HepG2 (cell line): ENCODE data around the gene RNF4. TPM values are rescaled to one million over a fixed set of nuclear protein-coding genes. Genes with fewer than 3 reads are reported as not detected.

ENCODE experiments used
- ATAC-seq: fragments of 200-7000 bp; cut with Tn5 transposase; 3 replicates; pipeline ENCODE4 v1.9.1; 2020; ENCODE audit warnings: mild to moderate bottlenecking, moderate library complexity
- BruUV-seq: library from RNA; stranded (reverse); fragments of 400-500 nt; replicated peaks from 2 replicates; lab custom pipeline; 2021; lab: Mats Ljungman, UMichigan
- CTCF ChIA-PET: fragments of 300-600 bp; formaldehyde crosslinking; extraction: SDS; loops from one replicate; lab custom pipeline; 2021; ENCODE audit warnings: low total read pairs, inconsistent platforms, low intra/inter-chr PET ratio; lab: Yijun Ruan, JAX
- POLR2A ChIA-PET: fragments of 350-600 bp; sonication (Branson Sonifier 250); formaldehyde crosslinking; loops from one replicate; lab custom pipeline; 2020; ENCODE audit warnings: antibody characterized with exemption, inconsistent platforms; lab: Yijun Ruan, JAX
- DNase-seq: peaks from one replicate; pipeline ENCODE4 v3.0.0-alpha.2; 2015; ENCODE audit warnings: low spot score
- FAIRE-seq: peaks from 3 replicates; lab custom pipeline; 2011; peaks lifted over from hg19 to GRCh38; lab: Jason Lieb, UNC
- H2AFZ ChIP-seq: one replicate; pipeline ENCODE4 v1.6.1; 2011; ENCODE audit warnings: low read length, inconsistent platforms
- H3K27ac ChIP-seq: fragments of 300-600 bp; 3 replicates; pipeline ENCODE4 v1.8.0; 2011; ENCODE audit warnings: mixed run types, mild to moderate bottlenecking, mixed read lengths, low read length, inconsistent platforms; ENCODE audit not compliant: insufficient read depth; ENCODE audit errors: extremely low read length
- H3K27me3 ChIP-seq, 2 experiments: fragments of 200-600 bp in 1 of 2; 2 replicates in 1 of 2; 3 replicates in 1 of 2; pipeline versions ENCODE4 v1.6.0 to v1.8.0; 2011; ENCODE audit warnings: low read length in 2 of 2, mild to moderate bottlenecking in 2 of 2, moderate library complexity in 2 of 2, inconsistent platforms in 1 of 2; ENCODE audit not compliant: insufficient read depth in 2 of 2, control insufficient read depth in 1 of 2
- H3K36me3 ChIP-seq, 2 experiments: fragments of 200-600 bp in 1 of 2; replicated peaks in 1 of 2; 2 replicates in 1 of 2; 3 replicates in 1 of 2; pipeline versions ENCODE4 v1.5.1 to v1.8.0; 2011; ENCODE audit warnings: low read length in 2 of 2, inconsistent platforms in 1 of 2; ENCODE audit not compliant: insufficient read depth in 2 of 2, control insufficient read depth in 1 of 2
- H3K4me1 ChIP-seq: 2 replicates; pipeline ENCODE4 v1.5.1; 2012; ENCODE audit warnings: low read length, inconsistent platforms; ENCODE audit not compliant: insufficient read depth
- H3K4me2 ChIP-seq: 2 replicates; pipeline ENCODE4 v1.6.0; 2011; ENCODE audit warnings: low read depth, low read length, inconsistent platforms
- H3K4me3 ChIP-seq, 3 experiments: fragments of 200-600 bp in 1 of 3; sonication (generic), shearing (Covaris generic) in 1 of 3; replicated peaks in 1 of 3; 2 replicates each; pipeline ENCODE4 v1.5.1; 2011 to 2016; ENCODE audit warnings: low read length in 3 of 3, inconsistent platforms in 2 of 3, low read depth in 2 of 3, mild to moderate bottlenecking in 2 of 3, control low read depth in 1 of 3, mixed read lengths in 1 of 3; ENCODE audit not compliant: insufficient read depth in 1 of 3
- H3K79me2 ChIP-seq: one replicate; pipeline ENCODE4 v1.6.1; 2011; ENCODE audit warnings: low read length, inconsistent platforms; ENCODE audit not compliant: insufficient read depth
- H3K9ac ChIP-seq: 2 replicates; pipeline ENCODE4 v1.6.0; 2011; ENCODE audit warnings: mild to moderate bottlenecking, low read depth, low read length, inconsistent platforms; ENCODE audit not compliant: insufficient read depth
- H3K9me3 ChIP-seq: 2 replicates; pipeline ENCODE4 v1.5.1; 2012; ENCODE audit warnings: mild to moderate bottlenecking, low read length
- H4K20me1 ChIP-seq: 2 replicates; pipeline ENCODE4 v1.6.0; 2011; ENCODE audit warnings: inconsistent platforms, mild to moderate bottlenecking, low read length, moderate library complexity; ENCODE audit not compliant: insufficient read depth
- ATF7 ChIP-seq, 2 experiments: fragments of 450-650 bp in 1 of 2; sonication (generic) in 1 of 2; formaldehyde crosslinking in 1 of 2; IDR thresholded peaks; 2 replicates each; pipeline versions ENCODE4 v1.4.0 to v1.6.1; 2016 to 2020; ENCODE audit warnings: antibody characterized with exemption in 1 of 2, mild to moderate bottlenecking in 1 of 2, missing genetic modification reagents in 1 of 2
- ETV6 ChIP-seq: sonication (generic); formaldehyde crosslinking; conservative IDR thresholded peaks from 2 replicates; pipeline ENCODE4 v1.4.0; 2020; ENCODE audit warnings: missing genetic modification reagents
- ISL2 ChIP-seq: sonication (generic); formaldehyde crosslinking; IDR thresholded peaks from 2 replicates; pipeline ENCODE4 v1.5.0; 2020; ENCODE audit warnings: missing genetic modification reagents
- JUNB ChIP-seq: sonication (generic); formaldehyde crosslinking; IDR thresholded peaks from 2 replicates; pipeline ENCODE4 v1.8.0; 2022; ENCODE audit warnings: missing genetic modification reagents, mild to moderate bottlenecking, borderline replicate concordance
- REPIN1 ChIP-seq: sonication (generic); formaldehyde crosslinking; IDR thresholded peaks from 2 replicates; pipeline ENCODE4 v1.8.0; 2022; ENCODE audit warnings: missing genetic modification reagents, low read depth, mild to moderate bottlenecking, borderline replicate concordance
- SAFB2 ChIP-seq: sonication (generic); formaldehyde crosslinking; IDR thresholded peaks from 2 replicates; pipeline ENCODE4 v1.5.1; 2020; ENCODE audit warnings: missing genetic modification reagents, low read depth, mild to moderate bottlenecking, borderline replicate concordance
- ZNF136 ChIP-seq: sonication (generic); formaldehyde crosslinking; IDR thresholded peaks from 2 replicates; pipeline ENCODE4 v1.8.1; 2022; ENCODE audit warnings: low read depth, mild to moderate bottlenecking, moderate library complexity, missing genetic modification reagents
- ZNF18 ChIP-seq: sonication (generic); formaldehyde crosslinking; IDR thresholded peaks from 2 replicates; pipeline ENCODE4 v1.8.0; 2022; ENCODE audit warnings: mild to moderate bottlenecking, missing genetic modification reagents; ENCODE audit not compliant: insufficient replicate concordance
- ZNF296 ChIP-seq: sonication (generic); formaldehyde crosslinking; conservative IDR thresholded peaks from 2 replicates; pipeline ENCODE4 v1.5.0; 2020; ENCODE audit warnings: mild to moderate bottlenecking, missing genetic modification reagents
- ZNF468 ChIP-seq: sonication (generic); formaldehyde crosslinking; IDR thresholded peaks from 2 replicates; pipeline ENCODE4 v1.8.0; 2022; ENCODE audit warnings: mild to moderate bottlenecking, moderate library complexity, missing genetic modification reagents
- ZNF598 ChIP-seq: sonication (generic); formaldehyde crosslinking; IDR thresholded peaks from 2 replicates; pipeline ENCODE4 v1.5.1; 2020; ENCODE audit warnings: mild to moderate bottlenecking, missing genetic modification reagents, borderline replicate concordance
- ZNF766 ChIP-seq: sonication (generic); formaldehyde crosslinking; IDR thresholded peaks from 2 replicates; pipeline ENCODE4 v1.5.0; 2020; ENCODE audit warnings: missing genetic modification reagents, borderline replicate concordance
- ZNF772 ChIP-seq: sonication (generic); formaldehyde crosslinking; IDR thresholded peaks from 2 replicates; pipeline ENCODE4 v1.5.0; 2020; ENCODE audit warnings: mild to moderate bottlenecking, missing genetic modification reagents
- ZNF781 ChIP-seq: sonication (generic); formaldehyde crosslinking; IDR thresholded peaks from 2 replicates; pipeline ENCODE4 v1.5.1; 2020; ENCODE audit warnings: borderline replicate concordance, mild to moderate bottlenecking, missing genetic modification reagents; ENCODE audit errors: not compliant biosample characterization
- WGBS: methylation state at CpG from one replicate; pipeline ENCODE4 v1.1.6; 2017; ENCODE audit warnings: low lambda C conversion rate; 5-methylcytosine and 5-hydroxymethylcytosine counted together
- in situ Hi-C: cut with HindIII; loops from 2 replicates; pipeline ENCODE4 v1.10.0; 2017; ENCODE audit warnings: low pct_unique_long_range_greater_than_20kb; ENCODE audit not compliant: extremely low pct_ligation_motif_present
- intact Hi-C: fragments of 100-400 bp; cut with micrococcal nuclease; formaldehyde crosslinking; loops from one replicate; pipeline ENCODE4 v1.10.0; 2022; ENCODE audit not compliant: unreplicated experiment
- polyA plus RNA-seq, 8 experiments: library from polyadenylated mRNA; depleted of rRNA in 3 of 8; stranded (reverse) in 7 of 8; unstranded in 1 of 8; fragments of >200 nt; fragmentation: Illumina TruSeq in 4 of 8; extraction: Trizol in 4 of 8; gene quantifications; 2 replicates each; pipeline versions ENCODE4 v1.2.1 to v1.2.3, GENCODE V29; 2011 to 2016; ENCODE audit warnings: low read depth in 4 of 8, missing spikeins in 1 of 8, mixed read lengths in 1 of 8; ENCODE audit not compliant: insufficient read depth in 1 of 8
- total RNA-seq, 5 experiments: library from RNA; depleted of rRNA; stranded (reverse); fragments of >200 nt; fragmentation: Illumina TruSeq; extraction: Trizol; gene quantifications; 2 replicates each; pipeline ENCODE4 v1.2.3, GENCODE V29; 2016; ENCODE audit warnings: low read depth in 1 of 5

Gene RNF4
- total and polyA plus RNA-seq, 2 of the 13 experiments (the other 11 are each of a cell fraction or from before 2014, with no cell fraction given) = 38.1 to 45.1 TPM

GRCh38 chr4:2426711-2427275 lies 42.1 kb upstream of the RNF4 start:
- Histone ChIP-seq H3K36me3 (no peaks in the 10 kb centered on the region), H3K27me3 (peaks cover 8 to 68% of the 10 kb centered on the region in 2 experiments; a peak in 4 of 5 replicates), H2AFZ (no peak overlapping the region), H3K9ac (no peak overlapping the region), H4K20me1 (no peaks in the 10 kb centered on the region), H3K4me3 (no peak overlapping the region), H3K27ac (no peak overlapping the region), H3K4me1 (peaks cover 15% of the 10 kb centered on the region), H3K79me2 (no peaks in the 10 kb centered on the region), H3K9me3 (no peaks in the 10 kb centered on the region), H3K4me2 (no peak overlapping the region)
- CTCF ChIA-PET = no interaction called here
- no TSS peak for BruUV-seq
- in situ Hi-C loops (no loop called here), intact Hi-C loops (no loop called here)
- DNase-seq (no peak), ATAC-seq (no peak), FAIRE-seq (no peak)
- WGBS = 0% methylated on average over 2 of the region's 13 CpGs
- POLR2A ChIA-PET = no interaction called here
- TF ChIP-seq ZNF136 (CRISPR knock-in tag) (no peak), ZNF598 (CRISPR knock-in tag) (no peak), ZNF468 (CRISPR knock-in tag) (no peak), ETV6 (CRISPR knock-in tag) (no peak), ATF7 (IDR thresholded peaks at IDR 0.05) (no peak), ATF7 (CRISPR knock-in tag; IDR thresholded peaks at IDR 0.05) (no peak), ZNF772 (CRISPR knock-in tag) (no peak), ISL2 (CRISPR knock-in tag) (no peak), ZNF766 (no peak), SAFB2 (CRISPR knock-in tag) (no peak), ZNF18 (no peak), REPIN1 (CRISPR knock-in tag) (no peak), ZNF781 (CRISPR knock-in tag) (no peak), JUNB (CRISPR knock-in tag) (no peak), ZNF296 (CRISPR knock-in tag) (no peak)
- TF ChIP-seq, all 625 proteins: peak for 0
